KMS-11 (cell line): ENCODE results near the gene FES.
A peak's percentile ranks its signal among the peaks of the same experiment; 100 is the strongest.

Experiments used
- H2AFZ ChIP-seq: fragments of 200-600 bp; sonication (generic); 2 replicates; pipeline ENCODE4 v1.6.1; 2016; ENCODE audit warnings: antibody characterized with exemption, mixed run types, low read depth
- H3K27ac ChIP-seq: fragments of 200-600 bp; sonication (generic); 2 replicates; pipeline ENCODE4 v1.6.1; 2016; ENCODE audit warnings: mild to moderate bottlenecking, mixed run types
- H3K27me3 ChIP-seq: fragments of 200-600 bp; sonication (generic); 2 replicates; pipeline ENCODE4 v1.6.1; 2017; ENCODE audit warnings: mild to moderate bottlenecking, low read depth, mixed run types, moderate library complexity; ENCODE audit not compliant: insufficient read depth
- H3K36me3 ChIP-seq: fragments of 200-600 bp; sonication (generic); 2 replicates; pipeline ENCODE4 v1.6.1; 2017; ENCODE audit warnings: mild to moderate bottlenecking, mixed run types; ENCODE audit not compliant: insufficient read depth
- H3K4me1 ChIP-seq: fragments of 200-600 bp; sonication (generic); 2 replicates; pipeline ENCODE4 v1.6.1; 2016; ENCODE audit warnings: mild to moderate bottlenecking, low read depth, mixed run types; ENCODE audit not compliant: poor library complexity, severe bottlenecking
- H3K4me2 ChIP-seq: fragments of 200-600 bp; sonication (generic); 2 replicates; pipeline ENCODE4 v1.7.0; 2016; ENCODE audit warnings: mild to moderate bottlenecking, mixed run types
- H3K4me3 ChIP-seq: fragments of 200-600 bp; sonication (generic); IDR thresholded peaks from 2 replicates; pipeline ENCODE4 v1.6.1; 2017; ENCODE audit warnings: low read depth, low read length, mixed read lengths; ENCODE audit not compliant: insufficient read depth
- H3K79me2 ChIP-seq: fragments of 200-600 bp; sonication (generic); 2 replicates; pipeline ENCODE4 v1.6.1; 2016; ENCODE audit warnings: low read depth, mixed run types; ENCODE audit not compliant: insufficient read depth
- H3K9ac ChIP-seq: fragments of 200-600 bp; sonication (generic); 2 replicates; pipeline ENCODE4 v1.6.1; 2016; ENCODE audit warnings: mild to moderate bottlenecking, mixed run types
- H4K20me1 ChIP-seq: fragments of 200-600 bp; sonication (generic); 2 replicates; pipeline ENCODE4 v1.6.1; 2016; ENCODE audit warnings: mild to moderate bottlenecking, mixed run types; ENCODE audit not compliant: insufficient read depth
- TF ChIP-seq, protein P1 (sequence below): fragments of 200-600 bp; sonication (generic); conservative IDR thresholded peaks from 2 replicates; pipeline ENCODE4 v1.6.1; 2017; ENCODE audit warnings: low read depth, mild to moderate bottlenecking, antibody characterized with exemption, low read length, moderate library complexity, mixed read lengths

FES gene

DNA sequence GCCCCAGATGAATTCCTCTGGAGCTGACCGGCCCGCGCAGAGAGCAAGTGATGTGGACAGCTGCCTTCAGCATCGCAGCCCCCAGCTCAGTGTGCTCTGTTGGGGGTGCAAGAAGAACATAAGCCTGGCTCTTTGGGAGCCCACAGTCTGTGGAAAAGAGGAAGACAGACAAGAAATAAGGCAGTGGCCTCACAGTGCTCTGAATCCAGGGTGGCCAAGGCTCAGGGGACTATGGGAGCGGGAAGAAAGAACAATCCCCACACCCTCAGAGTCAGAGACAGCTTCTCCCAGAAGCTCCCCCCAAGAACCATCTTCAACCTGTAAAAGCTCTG lies 48.3 kb downstream of the FES start:
- H4K20me1 ChIP-seq = no peaks in the 10 kb centered on the region
- peaks cover 29% of the 10 kb centered on the region for H3K4me1 ChIP-seq
- H3K36me3 ChIP-seq = no peaks in the 10 kb centered on the region
- 0 out of 2 replicates have a peak, but pooled peaks cover 5% of the 10 kb centered on the region for H3K79me2 ChIP-seq
- H3K4me2 ChIP-seq = peak overlapping the region; percentile 84; the same call in 1 of the 2 replicates
- H3K4me3 ChIP-seq = no peak overlapping the region
- no peaks in the 10 kb centered on the region for H3K27me3 ChIP-seq
- TF ChIP-seq, protein P1, sequence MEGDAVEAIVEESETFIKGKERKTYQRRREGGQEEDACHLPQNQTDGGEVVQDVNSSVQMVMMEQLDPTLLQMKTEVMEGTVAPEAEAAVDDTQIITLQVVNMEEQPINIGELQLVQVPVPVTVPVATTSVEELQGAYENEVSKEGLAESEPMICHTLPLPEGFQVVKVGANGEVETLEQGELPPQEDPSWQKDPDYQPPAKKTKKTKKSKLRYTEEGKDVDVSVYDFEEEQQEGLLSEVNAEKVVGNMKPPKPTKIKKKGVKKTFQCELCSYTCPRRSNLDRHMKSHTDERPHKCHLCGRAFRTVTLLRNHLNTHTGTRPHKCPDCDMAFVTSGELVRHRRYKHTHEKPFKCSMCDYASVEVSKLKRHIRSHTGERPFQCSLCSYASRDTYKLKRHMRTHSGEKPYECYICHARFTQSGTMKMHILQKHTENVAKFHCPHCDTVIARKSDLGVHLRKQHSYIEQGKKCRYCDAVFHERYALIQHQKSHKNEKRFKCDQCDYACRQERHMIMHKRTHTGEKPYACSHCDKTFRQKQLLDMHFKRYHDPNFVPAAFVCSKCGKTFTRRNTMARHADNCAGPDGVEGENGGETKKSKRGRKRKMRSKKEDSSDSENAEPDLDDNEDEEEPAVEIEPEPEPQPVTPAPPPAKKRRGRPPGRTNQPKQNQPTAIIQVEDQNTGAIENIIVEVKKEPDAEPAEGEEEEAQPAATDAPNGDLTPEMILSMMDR = peak; percentile 50
- H2AFZ ChIP-seq = peak overlapping the region; percentile 85
- peak overlapping the region; percentile 60; the same call in 1 of the 2 replicates for H3K9ac ChIP-seq
- peak overlapping the region; percentile 66 for H3K27ac ChIP-seq

DNA sequence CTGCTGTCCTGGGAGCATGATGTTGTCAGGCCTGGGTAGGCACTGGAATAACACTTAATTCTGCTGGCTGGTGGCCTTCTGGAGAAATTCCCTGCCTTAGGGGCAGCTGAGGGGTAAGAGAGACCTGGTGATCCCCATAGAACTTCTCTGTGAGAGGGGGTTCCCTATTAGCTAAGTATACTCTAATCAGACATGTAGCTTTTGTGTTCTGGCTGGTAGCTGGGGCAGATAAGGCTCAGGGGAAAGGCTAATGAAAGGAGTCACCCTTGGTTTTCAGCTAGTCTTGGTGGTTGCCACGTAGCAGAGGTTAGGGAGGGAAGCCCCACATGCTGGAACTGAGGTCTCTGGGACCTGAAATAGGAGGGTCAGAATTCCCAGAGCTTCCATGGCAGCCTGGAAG lies 49.0 kb downstream of the FES start:
- no peak overlapping the region for H3K4me3 ChIP-seq
- no peaks in the 10 kb centered on the region for H3K36me3 ChIP-seq
- TF ChIP-seq, protein P1 = no peak
- H3K9ac ChIP-seq = no peak overlapping the region
- H3K27ac ChIP-seq = no peak overlapping the region
- no peak overlapping the region for H2AFZ ChIP-seq
- H3K27me3 ChIP-seq = no peaks in the 10 kb centered on the region
- H4K20me1 ChIP-seq = no peaks in the 10 kb centered on the region
- H3K79me2 ChIP-seq = 0 out of 2 replicates have a peak, but pooled peaks cover 5% of the 10 kb centered on the region
- H3K4me1 ChIP-seq = peaks cover 29% of the 10 kb centered on the region
- H3K4me2 ChIP-seq = no peak overlapping the region

DNA sequence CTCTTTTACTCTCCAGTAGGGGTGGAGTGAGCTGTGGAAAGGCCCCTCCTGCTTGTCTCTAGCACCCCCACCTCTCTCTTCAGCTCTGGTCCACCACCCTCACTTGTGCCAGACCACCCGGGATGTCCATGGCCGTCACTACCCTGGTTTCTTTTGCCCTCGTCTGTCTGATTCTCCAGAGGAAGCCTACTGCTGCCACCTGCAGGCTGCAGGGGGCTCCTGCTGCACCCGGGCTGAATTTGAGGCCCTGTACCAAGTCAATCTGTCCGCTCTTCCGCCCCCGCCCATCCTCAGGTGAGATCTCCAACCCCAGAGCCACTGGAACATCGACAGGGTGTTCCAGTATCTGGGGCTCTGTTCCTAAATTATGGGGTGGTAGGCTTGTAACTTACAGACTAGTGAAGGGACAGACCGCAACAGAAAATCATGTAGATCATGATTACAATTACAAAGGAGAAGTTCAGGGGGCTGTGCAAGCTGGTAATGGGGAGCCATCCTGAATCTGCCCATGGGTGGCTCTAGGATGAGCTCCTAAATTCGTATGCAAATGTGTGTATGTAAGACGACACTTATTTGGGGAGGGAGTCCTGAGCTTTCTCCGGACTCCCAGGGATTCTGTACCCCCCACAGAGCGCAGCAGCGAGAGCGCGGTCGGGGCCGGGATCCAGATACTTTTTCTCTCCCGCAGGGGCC lies 50.1 kb downstream of the FES start:
- Histone ChIP-seq H2AFZ (peak overlapping the region; percentile 72; the same call in 1 of the 2 replicates), H3K4me1 (peaks cover 26% of the 10 kb centered on the region), H3K27me3 (no peaks in the 10 kb centered on the region), H3K79me2 (0 out of 2 replicates have a peak, but pooled peaks cover 5% of the 10 kb centered on the region), H3K27ac (peak overlapping the region; percentile 25; the same call in 1 of the 2 replicates), H3K36me3 (no peaks in the 10 kb centered on the region), H3K4me2 (peak overlapping the region; percentile 92), H3K9ac (no peak overlapping the region; the same call in 1 of the 2 replicates), H4K20me1 (no peaks in the 10 kb centered on the region), H3K4me3 (no peak overlapping the region)
- TF ChIP-seq, protein P1 = peak; percentile 75

DNA sequence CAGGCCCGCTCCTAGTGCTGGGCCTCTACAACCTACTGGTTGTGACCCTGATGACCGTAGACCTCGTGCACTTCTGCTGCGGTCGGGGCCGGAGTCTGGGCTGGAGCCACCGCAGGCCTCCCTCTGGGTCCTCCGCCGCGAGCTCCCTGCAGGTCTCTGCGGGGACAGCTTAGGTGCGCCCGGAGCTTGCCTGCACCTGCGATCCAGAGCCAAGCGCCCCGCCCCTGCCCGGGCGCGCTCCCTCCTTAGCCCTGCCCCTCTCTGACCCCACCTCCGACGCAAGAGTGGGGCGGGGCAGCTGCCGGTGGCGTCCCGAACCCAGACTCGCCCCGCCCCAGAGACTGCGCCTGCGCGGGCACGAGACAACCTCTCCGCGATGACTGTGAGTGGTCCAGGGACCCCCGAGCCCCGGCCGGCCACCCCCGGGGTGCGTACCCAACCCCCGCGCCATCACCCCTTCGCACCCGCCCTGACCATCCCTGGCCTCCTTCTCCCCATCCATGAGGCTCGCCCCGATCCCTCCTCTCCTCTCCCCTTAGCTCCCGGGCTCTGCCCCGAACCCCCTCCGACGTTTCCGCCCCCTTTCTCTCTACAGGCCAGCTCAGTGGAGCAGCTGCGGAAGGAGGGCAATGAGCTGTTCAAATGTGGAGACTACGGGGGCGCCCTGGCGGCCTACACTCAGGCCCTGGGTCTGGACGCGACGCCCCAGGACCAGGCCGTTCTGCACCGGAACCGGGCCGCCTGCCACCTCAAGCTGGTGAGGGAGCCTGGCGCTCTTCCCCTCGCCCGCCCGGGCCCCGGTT lies 50.8 kb downstream of the FES start, which contains the start of gene UNC45A:
Gene UNC45A, plus strand, starts transcription at position 337 of the 803 bp plus-strand sequence. Its CDS starts 40 bp downstream, at position 377.
- Histone ChIP-seq H3K9ac (peak within 1 kb of the TSS; percentile 46; the same call in 1 of the 2 replicates), H4K20me1 (no peaks in the 10 kb centered on the region), H3K27me3 (no peaks in the 10 kb centered on the region), H3K79me2 (0 out of 2 replicates have a peak, but pooled peaks cover 5% of the 10 kb centered on the region), H3K36me3 (no peaks in the 10 kb centered on the region), H2AFZ (peak within 1 kb of the TSS; percentile 72; the same call in 1 of the 2 replicates), H3K27ac (peak within 1 kb of the TSS; percentile 25; the same call in 1 of the 2 replicates), H3K4me1 (peaks cover 23% of the 10 kb centered on the region), H3K4me2 (peak within 1 kb of the TSS; percentile 92), H3K4me3 (no peak within 1 kb of the TSS)
- TF ChIP-seq, protein P1 = no peak
